SK-N-SH treated with all-trans-retinoic acid at 6 μM for 48 hours (cell line): ENCODE results near the gene TTBK2.

Experiments used
- ATAC-seq: fragments of 200-7000 bp; cut with Tn5 transposase; 3 replicates; pipeline ENCODE4 v1.9.1; 2020; ENCODE audit warnings: mild to moderate bottlenecking, moderate library complexity
- ARNTL ChIP-seq: fragments of 450-650 bp; formaldehyde crosslinking; IDR thresholded peaks from 2 replicates; pipeline ENCODE4 v1.5.0; 2020; ENCODE audit warnings: low read depth, mild to moderate bottlenecking, moderate library complexity, borderline replicate concordance
- CSDC2 ChIP-seq: fragments of 250-450 bp; sonication (Bioruptor Pico); IDR thresholded peaks from 2 replicates; pipeline ENCODE4 v1.5.0; 2020; ENCODE audit warnings: mild to moderate bottlenecking, moderate library complexity
- CSRNP3 ChIP-seq: fragments of 250-450 bp; sonication (Bioruptor Pico); IDR thresholded peaks from 2 replicates; pipeline ENCODE4 v1.5.1; 2021; ENCODE audit warnings: mild to moderate bottlenecking, moderate library complexity
- ESRRG ChIP-seq: fragments of 250-450 bp; sonication (Bioruptor Pico); IDR thresholded peaks from 2 replicates; pipeline ENCODE4 v1.6.1; 2021; ENCODE audit warnings: mild to moderate bottlenecking
- GLIS3 ChIP-seq: fragments of 250-450 bp; sonication (Bioruptor Pico); IDR thresholded peaks from 2 replicates; pipeline ENCODE4 v1.5.0; 2020; ENCODE audit warnings: mild to moderate bottlenecking, moderate library complexity
- ISL1 ChIP-seq: fragments of 250-450 bp; sonication (Bioruptor Pico); IDR thresholded peaks from 2 replicates; pipeline ENCODE4 v2.1.2; 2022; ENCODE audit warnings: mild to moderate bottlenecking, moderate library complexity
- OSR1 ChIP-seq: fragments of 250-450 bp; sonication (Bioruptor Pico); IDR thresholded peaks from 2 replicates; pipeline ENCODE4 v1.8.0; 2022; ENCODE audit warnings: moderate library complexity, mild to moderate bottlenecking, inconsistent platforms
- PATZ1 ChIP-seq: fragments of 250-450 bp; sonication (Bioruptor Pico); IDR thresholded peaks from 2 replicates; pipeline ENCODE4 v1.8.0; 2020; ENCODE audit warnings: mild to moderate bottlenecking, moderate library complexity, borderline replicate concordance
- POU6F1 ChIP-seq: fragments of 250-450 bp; sonication (Bioruptor Pico); IDR thresholded peaks from 2 replicates; pipeline ENCODE4 v1.8.0; 2021; ENCODE audit warnings: low read depth, mild to moderate bottlenecking, moderate library complexity, borderline replicate concordance
- PPARA ChIP-seq: fragments of 250-450 bp; sonication (Bioruptor Pico); IDR thresholded peaks from 2 replicates; pipeline ENCODE4 v1.5.0; 2020; ENCODE audit warnings: mild to moderate bottlenecking, borderline replicate concordance
- SNAI2 ChIP-seq: fragments of 250-450 bp; sonication (Bioruptor Pico); IDR thresholded peaks from 2 replicates; pipeline ENCODE4 v1.5.0; 2020; ENCODE audit warnings: mild to moderate bottlenecking, moderate library complexity
- TCF4 ChIP-seq: fragments of 250-450 bp; sonication (Bioruptor Pico); IDR thresholded peaks from 2 replicates; pipeline ENCODE4 v1.8.0; 2021; ENCODE audit warnings: mild to moderate bottlenecking, moderate library complexity, borderline replicate concordance
- TOX ChIP-seq: fragments of 250-450 bp; sonication (Bioruptor Pico); IDR thresholded peaks from 2 replicates; pipeline ENCODE4 v1.8.0; 2021; ENCODE audit warnings: mild to moderate bottlenecking, moderate library complexity, borderline replicate concordance
- TSHZ2 ChIP-seq: fragments of 250-450 bp; sonication (Bioruptor Pico); IDR thresholded peaks from 2 replicates; pipeline ENCODE4 v1.5.0; 2020; ENCODE audit warnings: mild to moderate bottlenecking, moderate library complexity
- ZC3H10 ChIP-seq: fragments of 250-450 bp; sonication (Bioruptor Pico); IDR thresholded peaks from 2 replicates; pipeline ENCODE4 v1.5.1; 2021; ENCODE audit warnings: mild to moderate bottlenecking, moderate library complexity
- ZFP3 ChIP-seq: fragments of 250-450 bp; sonication (Bioruptor Pico); IDR thresholded peaks from 2 replicates; pipeline ENCODE4 v1.5.0; 2020; ENCODE audit warnings: mild to moderate bottlenecking, moderate library complexity
- ZFP30 ChIP-seq: fragments of 450-650 bp; formaldehyde crosslinking; IDR thresholded peaks from 2 replicates; pipeline ENCODE4 v1.5.0; 2022; ENCODE audit warnings: mild to moderate bottlenecking, moderate library complexity
- ZNF565 ChIP-seq: fragments of 450-650 bp; formaldehyde crosslinking; conservative IDR thresholded peaks from 2 replicates; pipeline ENCODE4 v1.5.0; 2020; ENCODE audit warnings: low read depth, mild to moderate bottlenecking, moderate library complexity

Gene TTBK2

GRCh38 chr15:42726114-42726513 is 194.5 kb downstream of the TTBK2 start:
- no peak for ATAC-seq
- TF ChIP-seq ZFP30 (CRISPR knock-in tag) (no peak), GLIS3 (CRISPR knock-in tag) (no peak), TCF4 (CRISPR knock-in tag) (no peak), TOX (CRISPR knock-in tag) (no peak), ZNF565 (CRISPR knock-in tag) (no peak), PPARA (CRISPR knock-in tag) (no peak), CSRNP3 (CRISPR knock-in tag) (no peak), ZC3H10 (CRISPR knock-in tag) (no peak), ZFP3 (CRISPR knock-in tag) (no peak), ARNTL (CRISPR knock-in tag) (no peak), TSHZ2 (CRISPR knock-in tag) (no peak), PATZ1 (CRISPR knock-in tag) (no peak)

GRCh38 chr15:42725331-42725903 is 195.2 kb downstream of the TTBK2 start:
- TF ChIP-seq ZNF565 (CRISPR knock-in tag) (no peak), CSDC2 (CRISPR knock-in tag) (no peak), ZFP30 (CRISPR knock-in tag) (no peak), ESRRG (no peak), ARNTL (CRISPR knock-in tag) (no peak), TCF4 (CRISPR knock-in tag) (no peak)
- TF ChIP-seq, all 23 proteins: peak for 0
- no peak for ATAC-seq

GRCh38 chr15:42724276-42724675 is 196.3 kb downstream of the TTBK2 start:
- no peak for TF ChIP-seq POU6F1
- TF ChIP-seq GLIS3 (CRISPR knock-in tag), result no peak
- TF ChIP-seq ZNF565 (CRISPR knock-in tag), result no peak
- TF ChIP-seq PATZ1 (CRISPR knock-in tag), result no peak
- TF ChIP-seq CSDC2 (CRISPR knock-in tag), result no peak
- TF ChIP-seq ZFP3 (CRISPR knock-in tag), result no peak
- TF ChIP-seq ISL1, result no peak
- TF ChIP-seq PPARA (CRISPR knock-in tag), result no peak
- TF ChIP-seq SNAI2 (CRISPR knock-in tag), result no peak
- TF ChIP-seq TOX (CRISPR knock-in tag), result no peak
- no peak for TF ChIP-seq CSRNP3 (CRISPR knock-in tag)
- no peak for TF ChIP-seq OSR1
- no peak for ATAC-seq
